HG03571 (cell line): ENCODE results near the gene ZNF79.

Source experiments
- ATAC-seq: cut with Tn5 transposase; IDR thresholded peaks from one replicate; pipeline ENCODE4 v1.9.1; 2021; ENCODE audit not compliant: unreplicated experiment

Gene ZNF79

DNA sequence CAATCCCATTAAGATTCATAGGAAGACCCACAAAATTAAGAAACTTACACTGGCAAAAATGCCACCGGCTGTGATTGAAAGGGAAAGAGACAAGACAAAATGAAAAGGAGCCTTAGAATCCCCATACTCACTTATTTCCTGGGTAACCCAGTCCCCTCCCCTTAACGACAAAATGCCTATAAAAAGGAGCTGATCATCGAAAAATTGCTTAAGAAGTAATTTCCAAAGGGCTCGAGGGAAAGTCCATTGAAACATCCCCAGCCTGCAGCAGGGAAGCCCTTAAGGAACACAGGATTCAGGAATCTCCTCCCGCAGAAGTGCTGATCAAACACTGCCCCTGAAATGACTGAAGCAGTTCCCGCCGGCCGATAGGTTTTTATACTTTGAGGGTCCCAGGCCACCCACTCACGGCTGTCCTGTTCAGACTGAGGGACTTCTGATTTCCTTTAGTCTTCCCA, 677 bp upstream of the ZNF79 start:
- ATAC-seq = no peak

DNA sequence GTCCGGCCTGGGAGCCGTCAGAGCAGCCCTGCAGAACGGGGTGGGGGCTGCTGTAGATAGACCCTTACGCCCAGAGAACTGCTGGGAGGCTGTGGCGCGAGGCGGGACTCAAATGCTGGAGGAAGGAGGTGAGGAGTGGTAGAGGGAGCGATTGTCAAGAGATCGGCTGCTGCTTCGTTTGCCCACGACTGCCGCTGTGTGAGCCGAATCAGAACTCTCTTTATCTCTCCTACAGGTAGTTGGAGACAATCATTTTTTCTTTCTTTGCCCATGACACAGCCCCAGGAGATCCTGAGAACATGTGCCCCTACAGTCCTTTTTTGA, 456 bp downstream of the ZNF79 start:
- peak; percentile 23 for ATAC-seq

DNA sequence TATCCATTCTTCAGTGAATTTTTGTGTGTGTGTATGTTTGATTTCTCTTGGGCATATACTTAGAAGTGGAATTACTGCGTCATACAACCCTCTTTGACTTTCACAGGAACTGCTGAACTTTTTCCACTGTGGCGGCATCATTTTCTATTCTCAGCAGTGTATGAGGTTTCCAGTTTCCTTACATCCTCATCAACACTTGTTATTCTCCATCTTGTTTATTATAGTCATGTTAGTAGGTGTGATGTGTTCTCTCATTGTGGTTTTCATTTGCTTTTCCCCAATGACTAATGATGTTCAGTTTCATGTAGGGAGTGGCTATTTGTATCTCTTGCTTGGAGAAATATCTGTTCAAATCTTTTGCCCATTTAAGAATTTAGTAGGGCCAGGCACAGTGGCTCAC, 2.6 kb downstream of the ZNF79 start:
- ATAC-seq = no peak

GRCh38 chr9:127428348-127428747, 4.2 kb downstream of the ZNF79 start:
- ATAC-seq = no peak

GRCh38 chr9:127430415-127430814, 6.2 kb downstream of the ZNF79 start:
- ATAC-seq = no peak

DNA sequence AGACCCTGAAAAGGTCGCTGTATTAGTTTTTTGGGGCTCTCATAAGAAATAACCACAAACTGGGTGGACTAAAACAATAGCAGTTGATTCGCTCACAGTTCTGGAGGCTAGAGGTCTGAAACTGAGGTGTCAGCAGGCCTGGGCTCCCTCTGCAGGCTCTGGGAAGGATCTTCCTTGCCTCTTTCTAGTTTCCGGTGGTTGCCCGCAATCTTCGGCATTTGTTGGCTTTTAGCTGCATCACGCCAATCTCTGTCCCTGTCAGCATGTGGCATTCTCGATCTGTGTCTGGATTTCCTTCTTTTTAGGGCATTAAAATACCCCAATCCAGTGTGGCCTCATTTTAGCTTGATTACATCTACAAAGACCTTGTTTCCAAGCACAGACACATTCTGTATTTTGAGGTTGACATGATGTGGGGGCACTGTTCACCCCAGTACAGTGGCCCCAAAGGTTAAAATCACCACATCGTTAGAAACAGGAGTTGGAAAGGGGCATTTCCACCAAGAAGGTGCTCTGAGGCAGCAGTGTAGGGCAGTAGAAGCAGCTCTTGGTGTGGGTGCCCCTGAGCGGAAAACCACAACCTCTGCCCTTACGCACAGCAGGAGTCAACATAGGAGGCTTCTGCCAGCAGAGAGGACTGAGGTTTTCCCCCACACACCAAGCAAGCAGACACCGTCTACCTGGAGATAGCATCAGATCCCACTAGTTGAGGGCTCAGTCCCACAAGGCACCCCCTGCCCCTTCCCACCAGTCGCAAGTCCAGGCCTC, 13.5 kb downstream of the ZNF79 start:
- no peak for ATAC-seq

GRCh38 chr9:127438394-127438793, 14.2 kb downstream of the ZNF79 start:
- ATAC-seq = no peak

GRCh38 chr9:127444283-127444920, 20.2 kb downstream of the ZNF79 start:
- ATAC-seq = no peak

GRCh38 chr9:127444921-127445850, 21.0 kb downstream of the ZNF79 start:
- ATAC-seq = no peak

DNA sequence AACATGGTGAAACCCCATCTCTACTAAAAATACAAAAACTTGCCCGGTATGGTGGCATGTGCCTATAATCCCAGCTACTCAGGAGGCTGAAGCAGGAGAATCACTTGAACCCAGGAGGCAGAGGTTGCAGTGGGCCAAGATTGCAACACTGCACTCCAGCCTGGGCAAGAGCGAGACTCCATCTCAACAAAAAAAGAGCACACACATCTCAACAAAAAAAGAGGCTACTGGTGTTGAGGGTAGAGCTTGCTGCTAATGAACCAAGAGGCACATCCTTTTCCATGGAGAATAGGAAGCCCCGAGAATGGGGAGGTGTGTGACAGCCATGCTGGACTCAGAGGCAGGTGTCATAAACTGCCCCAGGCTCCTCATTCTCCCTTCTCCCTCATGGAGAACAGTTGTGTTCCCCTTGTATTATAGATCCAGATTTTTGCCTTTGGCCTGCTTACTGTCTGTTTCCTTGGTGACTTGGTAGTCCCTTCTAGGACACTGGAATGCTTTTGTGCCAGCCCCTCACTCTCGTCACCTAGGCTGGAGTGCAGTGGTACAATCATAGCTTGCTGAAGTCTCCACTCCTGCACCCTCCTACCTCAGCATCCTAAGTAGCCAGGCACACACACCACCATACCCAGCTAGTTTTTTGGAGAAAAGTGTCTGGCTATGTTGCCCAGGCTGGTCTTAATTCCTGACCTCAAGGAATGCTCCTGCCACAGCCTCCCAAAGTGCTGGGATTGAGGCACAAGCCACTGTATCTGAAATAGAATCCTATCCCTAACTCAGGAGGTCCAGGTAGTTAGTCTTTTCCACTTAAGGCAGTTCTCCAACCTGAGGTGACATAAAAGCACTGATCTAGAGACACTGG, 21.9 kb downstream of the ZNF79 start:
- no peak for ATAC-seq

- ATAC-seq = no peak
Observed at GRCh38 chr9:127446713-127447415, 22.7 kb downstream of the ZNF79 start.

- ATAC-seq = no peak
Observed at GRCh38 chr9:127447416-127448111, 23.4 kb downstream of the ZNF79 start.

- no peak for ATAC-seq
Observed at GRCh38 chr9:127448112-127448805, 24.1 kb downstream of the ZNF79 start.

- ATAC-seq = no peak
Observed at GRCh38 chr9:127449332-127449966, 25.3 kb downstream of the ZNF79 start.

GRCh38 chr9:127450243-127450760, 26.1 kb downstream of the ZNF79 start:
- no peak for ATAC-seq

GRCh38 chr9:127450830-127451607, 26.8 kb downstream of the ZNF79 start, which contains the start of the genes LRSAM1 and RPL12:
TSS of gene LRSAM1 (plus strand) at chr9:127451510. CDS start at chr9:127454528, 3,018 bp downstream.
TSS of gene RPL12 (minus strand) at chr9:127451406. CDS start at chr9:127451317, 89 bp downstream.
- ATAC-seq = peak; percentile 61

- ATAC-seq = peak; percentile 19
Observed at GRCh38 chr9:127451608-127451857, 27.4 kb downstream of the ZNF79 start.
